NCI-H1417 (cell line): ENCODE results near the gene SCN4A.
"Not testable (repeated sequence)": the region's sequence is repeated elsewhere in the genome, so short reads cannot be mapped to it uniquely, and the experiment has no call there.

Source experiments
- DNase-seq, 3 experiments: peaks; one replicate each; lab custom pipeline; 2025; lab: John Stamatoyannopoulos, UW

The SCN4A gene

DNA sequence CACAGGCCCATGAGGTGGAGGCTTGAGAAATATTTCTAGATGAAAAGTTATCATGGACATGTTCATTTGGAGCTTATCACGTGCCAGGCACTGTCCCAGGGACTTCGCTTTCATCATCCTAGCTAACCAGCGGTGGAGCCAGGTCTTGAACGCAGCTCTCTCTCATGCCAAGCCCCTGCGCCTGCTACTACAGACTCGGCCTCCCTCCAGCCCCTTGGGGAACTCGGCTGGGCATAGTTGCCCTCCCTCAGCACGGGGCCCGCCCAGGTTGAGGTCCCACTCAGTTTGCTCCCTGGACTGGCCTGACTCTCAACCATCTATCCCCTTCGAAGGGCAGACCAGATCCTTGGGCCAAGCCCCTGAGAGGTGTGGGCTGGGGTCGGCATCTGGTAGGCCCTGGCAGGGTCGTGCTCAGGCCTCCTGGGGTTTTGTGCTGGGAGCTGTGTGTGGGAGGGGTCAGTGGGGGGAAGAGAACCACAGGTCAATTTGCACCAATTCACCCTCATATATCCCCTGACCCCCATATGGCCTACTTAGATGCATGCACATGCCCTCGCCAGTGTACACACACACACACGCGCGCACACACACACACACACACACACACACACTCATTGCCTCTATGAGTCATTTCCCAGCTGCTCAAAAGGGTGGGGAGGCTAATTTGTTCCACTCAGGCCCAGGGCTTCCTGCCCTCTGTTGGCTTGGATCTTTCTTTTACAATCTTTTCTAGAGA is 12.1 kb upstream of the SCN4A start:
- peak in 2 of 3 experiments; percentile 4 to 10 for DNase-seq

DNA sequence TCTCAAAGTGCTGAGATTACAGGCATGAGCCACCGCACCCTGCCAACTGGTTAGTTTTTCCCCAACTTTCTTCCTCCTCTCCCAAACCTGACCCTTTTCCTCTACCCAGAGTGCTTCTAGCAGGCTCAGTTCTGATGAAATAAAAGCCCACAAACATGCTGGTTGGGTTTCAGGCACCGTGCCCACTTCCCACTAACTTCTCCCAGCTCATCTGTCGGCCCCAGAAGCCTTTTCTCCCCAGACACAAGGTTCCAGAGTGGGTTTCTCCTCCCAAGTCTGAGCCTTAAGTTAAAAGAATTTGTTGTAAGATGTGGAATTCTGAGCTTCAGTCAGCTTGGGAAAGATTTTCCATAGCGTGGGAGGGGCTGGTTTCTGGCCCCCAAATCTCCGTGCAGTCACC is 11.5 kb upstream of the SCN4A start:
- DNase-seq, result no peak

- DNase-seq, result no peak
Measured at GRCh38 chr17:63983320-63983719, 10.6 kb upstream of the SCN4A start.

DNA sequence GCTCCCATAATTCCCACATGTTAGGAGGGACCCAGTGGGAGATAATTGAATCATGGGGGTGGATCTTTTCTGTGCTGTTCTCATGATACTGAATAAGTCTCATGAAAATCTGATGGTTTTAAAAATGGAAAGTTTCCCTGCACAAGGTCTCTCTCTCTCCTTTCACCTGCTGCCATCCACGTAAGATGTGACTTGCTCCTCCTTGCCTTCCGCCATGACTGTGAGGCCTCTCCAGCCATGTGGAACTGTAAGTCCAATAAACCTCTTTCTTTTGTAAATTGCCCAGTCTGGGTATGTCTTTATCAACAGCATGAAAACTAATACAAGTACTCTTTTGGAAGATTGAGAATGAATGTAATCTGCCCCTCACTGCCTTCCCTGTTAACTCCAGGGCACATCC is 9.9 kb upstream of the SCN4A start:
- not testable (repeated sequence) for DNase-seq

DNA sequence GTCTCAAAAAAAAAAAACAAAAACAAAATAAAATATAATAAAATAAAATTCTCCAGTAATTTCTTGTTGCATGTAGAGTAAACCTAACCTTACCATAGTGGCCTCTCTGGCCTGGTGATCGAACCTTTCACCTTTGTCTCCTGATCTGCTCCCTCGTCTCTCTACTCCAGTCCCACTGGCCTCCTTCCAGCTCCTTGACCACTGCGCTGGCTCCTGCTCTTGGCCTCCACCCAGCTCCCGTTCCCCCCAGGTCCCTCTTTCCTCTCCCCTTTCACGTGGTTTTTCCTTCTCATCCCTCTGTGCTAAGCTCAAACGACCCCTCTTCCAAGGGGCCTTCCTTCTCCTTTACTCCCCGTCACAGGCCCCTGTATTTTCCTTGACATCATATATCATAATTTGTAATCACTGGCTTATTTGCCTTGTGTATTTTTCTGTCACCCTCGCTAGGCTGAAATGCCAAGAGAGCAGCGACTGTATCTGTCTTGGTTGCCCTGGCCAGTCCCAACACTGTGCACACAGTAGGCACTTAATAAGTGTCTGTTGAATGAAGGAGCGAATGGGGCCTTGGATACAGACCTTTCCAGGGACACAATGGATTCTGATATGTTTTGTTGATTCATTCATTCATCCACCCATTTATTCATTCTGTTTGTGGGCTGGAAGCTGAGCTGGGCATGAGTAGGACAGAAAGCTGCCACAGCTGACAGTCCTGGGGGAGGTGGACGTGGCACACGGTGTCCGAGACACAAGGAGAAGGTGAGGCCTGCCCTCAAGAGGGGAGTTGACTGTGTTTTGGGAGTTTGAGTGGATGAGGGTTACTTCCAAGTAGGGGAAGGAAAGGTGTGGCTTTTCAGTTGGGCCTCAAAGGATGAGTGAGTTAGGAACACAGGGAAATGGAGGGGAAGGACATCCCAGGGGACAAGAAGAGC is 5.8 kb upstream of the SCN4A start:
- no peak for DNase-seq

GRCh38 chr17:63976702-63977101 is 4.0 kb upstream of the SCN4A start:
- no peak for DNase-seq

DNA sequence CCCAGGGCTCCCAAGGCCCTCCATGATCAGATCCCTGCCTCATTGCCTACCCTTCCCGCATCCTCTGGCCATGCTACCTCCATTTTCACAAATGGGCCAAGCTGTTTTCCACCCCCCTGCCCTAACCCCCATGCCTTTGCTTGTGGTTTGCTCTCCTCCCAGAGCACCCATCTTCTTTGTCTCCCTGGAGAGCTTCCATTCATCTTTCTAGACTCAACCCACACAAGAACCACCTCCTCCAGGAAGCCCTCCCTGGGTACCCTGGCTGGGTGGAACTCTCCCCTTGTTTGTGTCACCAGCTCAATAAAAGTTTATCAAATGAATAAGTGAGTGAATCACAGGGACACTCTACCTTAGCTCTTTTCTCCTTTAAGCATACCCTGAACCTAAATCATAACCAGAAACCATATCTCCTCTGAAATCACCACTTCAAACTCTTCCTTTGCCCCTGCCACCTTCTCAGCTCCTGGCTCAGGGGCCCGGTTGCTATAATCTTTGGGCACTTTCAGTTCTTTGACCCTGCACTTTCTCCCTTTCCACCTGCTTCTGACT is 2.9 kb upstream of the SCN4A start:
- DNase-seq, result no peak

- no peak for DNase-seq
Measured at GRCh38 chr17:63974594-63975192, 2.0 kb upstream of the SCN4A start.

- DNase-seq, result peak; percentile 6 to 57 (median 11)
Measured at GRCh38 chr17:63973930-63974593, 1.3 kb upstream of the SCN4A start.

GRCh38 chr17:63973247-63973646 is 529 bp upstream of the SCN4A start:
- DNase-seq, result no peak

- DNase-seq, result no peak
Measured at GRCh38 chr17:63969278-63969677, 3.4 kb downstream of the SCN4A start.

DNA sequence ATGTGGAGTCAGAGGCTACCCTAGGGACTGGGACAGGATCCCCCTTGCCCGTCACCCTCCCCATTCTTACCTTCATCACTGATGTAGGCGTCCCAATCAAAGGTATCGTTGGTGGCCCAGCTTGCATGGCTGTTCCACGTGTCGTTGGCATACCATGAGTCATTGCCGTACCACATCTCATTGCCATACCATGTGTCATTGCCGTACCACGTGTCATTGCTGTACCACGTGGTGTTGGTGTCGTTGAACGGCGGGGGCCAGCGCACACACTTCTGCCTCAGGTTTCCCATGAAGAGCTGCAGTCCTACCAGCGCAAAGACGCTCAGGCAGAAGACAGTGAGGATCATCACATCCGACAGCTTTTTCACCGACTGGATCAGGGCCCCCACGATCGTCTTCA is 4.8 kb downstream of the SCN4A start:
- DNase-seq, result no peak

DNA sequence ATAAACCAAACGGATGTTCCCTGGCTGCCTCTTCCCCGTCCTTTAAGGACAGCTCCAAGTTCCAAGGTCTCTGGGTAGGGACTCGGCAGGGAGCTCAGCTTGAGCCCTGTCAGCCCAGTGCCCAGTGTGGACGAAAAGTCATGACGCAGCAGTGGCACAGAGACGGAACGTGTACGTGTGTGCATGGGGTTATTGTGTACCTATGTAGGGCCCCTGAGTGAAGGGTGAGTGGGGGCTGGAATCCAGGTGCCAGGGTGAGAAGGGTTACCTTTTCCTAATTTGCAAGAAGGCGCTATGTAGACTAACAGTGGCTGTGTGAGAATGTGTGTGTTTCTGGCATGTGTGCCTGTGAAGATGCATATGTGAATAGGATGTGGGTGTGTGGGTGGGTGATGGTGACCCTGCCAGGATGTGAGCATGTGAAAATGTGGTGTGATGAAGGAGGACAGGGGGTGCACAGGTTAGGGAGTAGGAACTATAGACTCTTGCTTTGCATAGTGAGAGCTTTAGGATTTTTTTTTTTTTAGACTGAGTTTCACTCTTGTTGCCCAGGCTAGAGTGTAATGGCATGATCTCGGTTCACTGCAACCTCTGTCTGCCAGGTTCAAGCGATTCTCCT is 6.0 kb downstream of the SCN4A start:
- DNase-seq, result no peak

GRCh38 chr17:63963123-63963522 is 9.6 kb downstream of the SCN4A start:
- no peak for DNase-seq

- DNase-seq, result peak in 2 of 3 experiments; percentile 24 to 58
Measured at GRCh38 chr17:63962298-63962744, 10.4 kb downstream of the SCN4A start.

DNA sequence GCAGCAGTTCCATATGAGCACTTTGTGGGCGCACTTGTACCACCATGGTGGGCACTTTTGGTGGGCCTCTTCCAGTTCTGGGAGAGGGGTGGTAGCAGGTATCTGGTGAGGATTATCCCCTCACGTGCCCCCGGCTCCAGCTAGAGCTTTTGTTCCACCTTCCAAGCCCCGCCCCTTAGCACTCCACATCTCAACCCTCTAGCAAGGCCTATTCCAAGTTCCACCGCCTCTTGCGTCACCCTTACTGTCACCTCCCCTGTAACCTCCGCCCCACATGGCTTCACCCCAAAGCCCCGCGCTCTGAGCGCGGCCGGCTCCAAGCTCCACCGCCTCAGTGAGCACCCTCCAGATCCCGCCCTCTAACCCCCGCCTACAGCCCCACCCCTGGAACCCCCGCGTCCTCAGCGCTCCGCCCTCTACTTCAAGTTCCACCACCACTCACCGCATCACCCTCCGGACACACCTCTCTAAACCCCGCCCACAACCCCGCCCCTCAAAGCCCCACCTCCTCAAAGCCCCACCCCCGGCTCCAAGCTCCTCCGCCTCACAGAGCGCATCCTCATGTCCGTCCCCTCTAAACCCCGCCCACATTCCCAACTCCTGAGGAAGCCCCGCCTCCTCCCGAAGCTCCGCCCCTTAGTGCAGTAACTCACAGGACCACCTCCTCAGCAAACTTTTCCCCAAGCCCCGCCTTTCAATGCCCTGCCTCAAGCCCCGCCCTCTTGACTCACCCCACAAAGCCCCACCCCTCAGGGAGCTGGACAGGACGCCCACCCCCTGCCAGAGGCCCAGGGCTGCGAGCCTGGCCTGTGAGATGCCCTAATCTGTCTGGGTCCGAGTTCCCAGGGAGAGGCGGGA is 11.1 kb downstream of the SCN4A start:
- DNase-seq, result peak in 2 of 3 experiments; percentile 7 to 28

- peak in 1 of 3 experiments; percentile 19 for DNase-seq
Measured at GRCh38 chr17:63960430-63960829, 12.3 kb downstream of the SCN4A start.

DNA sequence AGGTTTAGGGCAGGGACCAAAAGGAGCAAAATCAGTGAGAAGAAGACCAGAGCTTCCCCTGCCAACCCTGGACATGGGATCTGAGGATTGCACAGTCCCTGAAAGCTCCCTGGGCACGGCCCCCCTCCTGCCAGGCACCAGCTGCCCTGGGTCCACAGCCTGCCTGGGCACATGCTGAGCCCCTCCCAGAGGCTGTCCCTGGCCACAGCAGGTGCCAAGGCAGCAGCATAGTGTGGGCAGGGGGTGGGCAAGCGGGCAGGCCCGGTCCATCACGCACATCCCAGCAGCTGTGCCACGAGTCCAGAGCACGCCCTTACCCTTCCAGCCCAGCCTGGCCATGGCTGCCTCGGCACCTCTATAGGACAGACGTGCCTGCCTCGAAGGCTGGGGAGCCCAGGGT is 12.7 kb downstream of the SCN4A start:
- peak in 2 of 3 experiments; percentile 23 to 58 for DNase-seq

DNA sequence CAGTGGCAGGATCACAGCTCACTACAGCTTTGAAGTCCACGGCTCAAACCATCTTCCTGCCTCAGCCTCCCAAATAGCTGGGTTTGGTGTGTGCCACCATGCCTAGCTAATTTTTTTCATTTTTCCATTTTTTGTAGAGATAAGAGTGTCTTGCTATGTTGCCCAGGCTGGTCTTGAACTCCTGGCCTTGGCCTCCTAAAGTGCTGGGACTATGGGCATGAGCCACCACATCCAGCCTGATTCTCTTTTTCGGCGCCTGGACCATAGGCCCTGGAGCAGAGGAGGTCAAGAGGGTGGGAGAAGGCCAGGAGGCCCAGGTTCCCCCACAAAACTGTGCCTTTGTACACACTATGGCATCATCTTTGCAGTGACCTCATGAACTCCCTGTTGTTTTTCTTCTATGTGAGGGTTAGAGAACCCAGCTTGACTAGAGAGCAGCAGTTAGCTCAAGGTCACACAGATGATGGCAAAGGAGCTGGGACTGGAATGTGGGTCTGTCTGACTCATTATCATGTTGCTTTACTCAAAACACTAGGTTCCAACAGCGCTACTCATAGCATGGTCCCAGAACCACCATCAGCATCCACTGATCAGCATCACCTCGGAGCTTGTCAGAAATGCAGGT is 16.3 kb downstream of the SCN4A start:
- DNase-seq, result no peak

GRCh38 chr17:63955791-63956190 is 16.9 kb downstream of the SCN4A start:
- no peak for DNase-seq
